Measurements from ENCODE around the gene RBM10. TPM values are rescaled to one million over a fixed set of nuclear protein-coding genes. Genes with fewer than 3 reads are reported as not detected.

Gene RBM10
- total RNA-seq, 3 donors from 2014 or later: 28.2 to 33.1 (median 31.0) TPM

- peak overlapping the region; percentile 91 to 97 for H3K27ac ChIP-seq
- H3K4me3 ChIP-seq: peak overlapping the region; percentile 61 to 86 (median 70)
- TF ChIP-seq POLR2AphosphoS5 (IDR thresholded peaks at IDR 0.05) (no peak), POLR2A (IDR thresholded peaks at IDR 0.05) (no peak), CTCF (IDR thresholded peaks at IDR 0.05) (no peak)
- no peak for DNase-seq (ENCODE audit: low spot score in 2 of 2)
- no peaks in the 10 kb centered on the region for H3K4me1 ChIP-seq
- intact Hi-C loops (cut with DNase I; ENCODE audit: low total_unique reads): no loop called here
- H3K27me3 ChIP-seq: peaks cover 0 to 28% of the 10 kb centered on the region in 2 donors
- no peaks in the 10 kb centered on the region for H3K9me3 ChIP-seq
- no peaks in the 10 kb centered on the region for H3K36me3 ChIP-seq
Observed at GRCh38 chrX:47146121-47146935, 1.3 kb downstream of the RBM10 start.

GRCh38 chrX:47146936-47147859, 2.2 kb downstream of the RBM10 start:
- no peak for DNase-seq (ENCODE audit: low spot score in 2 of 2)
- H3K27ac ChIP-seq: peak overlapping the region; percentile 91 to 97
- no peaks in the 10 kb centered on the region for H3K9me3 ChIP-seq
- peak overlapping the region; percentile 61 to 86 (median 70) for H3K4me3 ChIP-seq
- TF ChIP-seq POLR2A (IDR thresholded peaks at IDR 0.05): no peak
- TF ChIP-seq CTCF (IDR thresholded peaks at IDR 0.05): no peak
- TF ChIP-seq POLR2AphosphoS5 (IDR thresholded peaks at IDR 0.05): no peak
- peaks cover 0 to 26% of the 10 kb centered on the region in 2 donors for H3K27me3 ChIP-seq
- intact Hi-C loops (cut with DNase I; ENCODE audit: low total_unique reads): no loop called here
- no peaks in the 10 kb centered on the region for H3K36me3 ChIP-seq
- H3K4me1 ChIP-seq: no peaks in the 10 kb centered on the region

GRCh38 chrX:47148946-47149345, 3.9 kb downstream of the RBM10 start:
- Histone ChIP-seq H3K9me3 (no peaks in the 10 kb centered on the region), H3K27me3 (peaks cover 0 to 24% of the 10 kb centered on the region in 2 donors), H3K4me3 (no peak overlapping the region), H3K4me1 (no peaks in the 10 kb centered on the region), H3K36me3 (no peaks in the 10 kb centered on the region), H3K27ac (peak overlapping the region in 1 of 2 donors; percentile 52)
- intact Hi-C loops (cut with DNase I; ENCODE audit: low total_unique reads): no loop called here
- TF ChIP-seq CTCF (IDR thresholded peaks at IDR 0.05) (no peak), POLR2AphosphoS5 (IDR thresholded peaks at IDR 0.05) (no peak), POLR2A (IDR thresholded peaks at IDR 0.05) (no peak)
- no peak for DNase-seq (ENCODE audit: low spot score in 2 of 2)

GRCh38 chrX:47151435-47151834, 6.4 kb downstream of the RBM10 start:
- Histone ChIP-seq H3K27me3 (peaks cover 0 to 26% of the 10 kb centered on the region in 2 donors), H3K36me3 (no peaks in the 10 kb centered on the region), H3K4me3 (no peak overlapping the region), H3K27ac (no peak overlapping the region), H3K4me1 (no peaks in the 10 kb centered on the region), H3K9me3 (no peaks in the 10 kb centered on the region)
- TF ChIP-seq POLR2AphosphoS5 (IDR thresholded peaks at IDR 0.05) (no peak), POLR2A (IDR thresholded peaks at IDR 0.05) (no peak), CTCF (IDR thresholded peaks at IDR 0.05) (no peak)
- intact Hi-C loops (cut with DNase I; ENCODE audit: low total_unique reads): no loop called here
- no peak for DNase-seq (ENCODE audit: low spot score in 2 of 2)
